Astrocyte (in vitro differentiated cells and primary cell): ENCODE data around the gene MAPKAPK2.

ENCODE experiments used
- CTCF ChIP-seq: IDR thresholded peaks from 2 replicates; pipeline ENCODE4 v1.5.1; 2011; ENCODE audit warnings: low read depth, mild to moderate bottlenecking, inconsistent platforms, low read length, moderate library complexity; ENCODE audit not compliant: insufficient read depth
- EZH2 ChIP-seq: IDR thresholded peaks from 2 replicates; pipeline ENCODE4 v1.6.1; 2012; ENCODE audit warnings: mild to moderate bottlenecking, low read length, inconsistent platforms; ENCODE audit not compliant: insufficient read depth

GRCh38 chr1:206705726-206706297, 21.1 kb downstream of the MAPKAPK2 start:
- TF ChIP-seq CTCF (no peak), EZH2 (no peak)
